ENCODE data around the gene ARL4A.

The ARL4A gene

DNA sequence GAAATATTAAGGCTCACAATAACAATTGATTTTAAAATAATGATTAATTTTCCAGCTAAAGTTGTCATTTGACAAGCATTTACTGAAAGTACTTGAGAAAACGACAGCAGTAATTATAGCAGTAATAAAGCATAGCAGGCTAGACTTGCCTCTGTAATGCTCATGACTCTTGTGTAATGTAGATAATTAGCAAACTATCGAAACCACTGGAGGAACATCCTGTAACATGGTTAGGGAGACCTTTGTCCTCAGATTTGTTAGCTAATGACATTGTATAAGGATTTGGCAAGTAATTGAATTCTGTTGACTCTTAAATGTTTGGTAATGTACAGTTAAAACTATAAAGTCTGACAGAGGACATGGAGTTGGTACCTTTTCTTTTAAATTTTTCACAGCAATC, 24.8 kb downstream of the ARL4A start:
- no peak for TF ChIP-seq POLR2AphosphoS5 (IDR thresholded peaks at IDR 0.05; ENCODE audit: low read depth, low read length)
- TF ChIP-seq PAX5 (IDR thresholded peaks at IDR 0.05; ENCODE audit: insufficient read depth, low read length, severe bottlenecking), result no peak
- no peak for TF ChIP-seq POU2F2 (IDR thresholded peaks at IDR 0.05; ENCODE audit: low read depth, low read length)
- no peak for TF ChIP-seq POLR2A (IDR thresholded peaks at IDR 0.05; ENCODE audit: low read depth, low read length)
- no peak for TF ChIP-seq SPI1 (IDR thresholded peaks at IDR 0.05; ENCODE audit: low read depth, low read length)
- TF ChIP-seq TAF1 (IDR thresholded peaks at IDR 0.05; ENCODE audit: low read depth, low read length), result no peak
- DNase-seq (ENCODE audit: insufficient read length, low spot score), result no peak
- FAIRE-seq, result no peak

DNA sequence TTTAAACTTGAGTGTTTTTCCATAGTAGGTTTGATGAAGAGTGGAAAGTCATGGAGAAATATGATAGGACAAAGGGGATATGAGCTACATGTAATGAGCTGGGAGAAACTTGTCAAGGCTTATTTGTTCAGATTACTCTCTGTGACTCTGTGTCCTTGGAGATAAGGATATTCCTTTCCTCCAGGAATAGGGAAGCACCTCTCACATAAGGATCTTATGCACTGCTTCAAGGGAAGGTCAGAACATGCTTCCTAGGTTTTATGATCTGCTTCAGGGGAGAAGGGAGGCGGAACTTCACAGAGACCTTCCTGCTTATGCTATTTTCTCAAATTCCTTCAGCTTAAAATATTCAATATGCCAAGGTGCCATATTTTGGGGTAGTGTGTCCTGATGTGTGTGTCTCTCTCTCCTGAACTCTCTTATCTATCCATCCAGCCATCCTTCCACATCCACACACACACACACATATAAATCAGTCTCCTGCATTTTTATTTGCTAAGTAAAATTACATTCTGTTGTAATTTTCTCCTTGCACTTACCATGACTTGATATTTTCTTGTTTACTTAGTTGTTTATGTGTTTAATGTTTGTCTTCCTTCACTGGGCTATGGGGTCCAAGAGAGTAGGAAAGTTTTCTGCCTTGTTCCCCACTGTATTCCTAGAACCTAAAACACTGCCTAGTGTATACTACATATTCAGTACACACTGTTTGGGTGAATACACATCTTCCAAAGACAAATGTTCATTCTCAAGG, 26.4 kb downstream of the ARL4A start:
- FAIRE-seq (no peak), DNase-seq (ENCODE audit: insufficient read length, low spot score) (no peak)
- TF ChIP-seq POU2F2 (IDR thresholded peaks at IDR 0.05; ENCODE audit: low read depth, low read length) (no peak), TAF1 (IDR thresholded peaks at IDR 0.05; ENCODE audit: low read depth, low read length) (no peak), PAX5 (IDR thresholded peaks at IDR 0.05; ENCODE audit: insufficient read depth, low read length, severe bottlenecking) (no peak), POLR2AphosphoS5 (IDR thresholded peaks at IDR 0.05; ENCODE audit: low read depth, low read length) (no peak), SPI1 (IDR thresholded peaks at IDR 0.05; ENCODE audit: low read depth, low read length) (no peak), POLR2A (IDR thresholded peaks at IDR 0.05; ENCODE audit: low read depth, low read length) (no peak)

DNA sequence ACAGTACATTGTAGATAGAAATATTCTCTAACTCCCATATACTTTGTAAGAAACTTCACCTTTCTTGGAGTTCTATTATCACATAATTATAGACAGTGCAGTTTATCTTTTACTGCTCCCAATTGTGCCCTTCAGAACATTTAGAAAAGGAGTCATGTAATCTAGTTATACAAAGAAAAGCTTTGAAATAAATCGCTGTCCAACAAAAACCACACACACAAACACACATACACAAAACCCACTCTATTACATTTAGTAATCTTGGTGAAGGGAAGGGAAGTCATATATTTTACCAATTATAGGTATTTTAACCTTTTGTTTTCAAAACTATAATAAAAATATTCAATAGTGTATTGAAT, 26.9 kb downstream of the ARL4A start:
- DNase-seq (ENCODE audit: insufficient read length, low spot score) (no peak), FAIRE-seq (no peak)
- TF ChIP-seq TAF1 (IDR thresholded peaks at IDR 0.05; ENCODE audit: low read depth, low read length), result no peak
- TF ChIP-seq POLR2A (IDR thresholded peaks at IDR 0.05; ENCODE audit: low read depth, low read length), result no peak

DNA sequence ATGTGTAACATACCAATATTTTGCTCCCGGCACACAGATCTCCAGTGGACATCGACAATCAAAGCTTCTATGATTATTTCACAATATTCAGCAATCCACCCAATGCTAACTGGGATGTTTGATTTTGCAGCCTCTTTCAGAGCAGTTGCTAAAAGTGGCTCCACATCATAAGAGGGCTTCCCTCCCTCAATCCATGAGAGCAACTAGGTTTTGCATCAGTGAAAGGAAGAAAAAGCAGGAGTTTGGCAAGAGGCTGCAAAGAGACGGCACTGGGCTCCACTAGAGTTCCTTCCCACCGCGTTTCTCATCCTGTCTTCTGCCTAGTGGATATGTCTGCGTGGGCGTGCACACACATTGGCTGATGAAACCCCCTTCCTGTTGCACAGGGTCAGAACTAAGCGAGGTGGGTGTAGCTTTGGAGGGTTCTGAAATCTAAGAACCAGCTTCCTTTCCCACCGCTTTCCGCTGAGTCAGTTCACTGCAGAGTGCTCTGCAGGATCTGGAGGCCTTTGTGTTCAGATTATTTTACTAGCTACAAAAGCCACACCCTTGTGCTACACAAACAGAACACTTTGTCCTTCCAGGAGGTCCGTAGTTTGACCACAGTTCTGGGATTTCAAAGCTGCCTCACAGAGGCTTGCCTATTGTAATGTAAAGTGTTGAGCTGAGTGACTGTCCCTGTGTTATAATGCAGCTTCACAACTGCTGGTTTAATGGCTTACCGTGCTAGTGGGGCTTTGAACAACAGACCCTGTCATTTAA, 28.1 kb downstream of the ARL4A start:
- DNase-seq (ENCODE audit: insufficient read length, low spot score), result no peak
- no peak for FAIRE-seq

DNA sequence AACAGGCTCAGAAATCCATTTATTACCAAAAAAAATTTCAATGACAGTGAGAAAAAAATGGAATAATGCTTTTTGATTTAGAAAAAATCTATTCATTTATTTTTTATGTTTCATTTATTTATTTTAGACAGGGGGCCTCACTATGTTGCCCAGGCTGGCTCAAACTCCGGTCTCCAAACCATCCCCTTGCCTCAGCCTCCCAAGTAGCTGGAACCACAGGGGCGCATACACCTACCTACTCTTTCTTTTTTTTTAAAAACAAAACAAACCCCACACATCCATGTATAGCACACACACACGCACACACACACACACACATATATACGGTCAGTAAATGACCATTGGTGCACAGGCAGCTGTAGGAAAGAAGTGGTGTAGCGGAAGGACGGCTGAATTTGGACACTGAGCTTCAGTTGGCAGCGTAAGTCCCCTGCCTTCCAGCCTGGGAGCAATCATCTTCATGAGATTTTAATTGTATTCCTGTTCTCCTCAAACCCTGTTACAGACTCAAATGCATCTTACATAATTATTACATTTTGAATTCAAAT, 28.8 kb downstream of the ARL4A start:
- TF ChIP-seq TAF1 (IDR thresholded peaks at IDR 0.05; ENCODE audit: low read depth, low read length) (no peak), POLR2AphosphoS5 (IDR thresholded peaks at IDR 0.05; ENCODE audit: low read depth, low read length) (no peak), POU2F2 (IDR thresholded peaks at IDR 0.05; ENCODE audit: low read depth, low read length) (no peak), POLR2A (IDR thresholded peaks at IDR 0.05; ENCODE audit: low read depth, low read length) (no peak), PAX5 (IDR thresholded peaks at IDR 0.05; ENCODE audit: insufficient read depth, low read length, severe bottlenecking) (no peak), SPI1 (IDR thresholded peaks at IDR 0.05; ENCODE audit: low read depth, low read length) (no peak)
- no peak for FAIRE-seq
- DNase-seq (ENCODE audit: insufficient read length, low spot score), result no peak

More for the DNA sequence above, 28.1 kb downstream of the ARL4A start:
- no peak for TF ChIP-seq PAX5 (IDR thresholded peaks at IDR 0.05; ENCODE audit: insufficient read depth, low read length, severe bottlenecking)
- no peak for TF ChIP-seq SPI1 (IDR thresholded peaks at IDR 0.05; ENCODE audit: low read depth, low read length)
- no peak for TF ChIP-seq TAF1 (IDR thresholded peaks at IDR 0.05; ENCODE audit: low read depth, low read length)
- TF ChIP-seq POLR2A (IDR thresholded peaks at IDR 0.05; ENCODE audit: low read depth, low read length), result no peak
- no peak for TF ChIP-seq POU2F2 (IDR thresholded peaks at IDR 0.05; ENCODE audit: low read depth, low read length)
- TF ChIP-seq POLR2AphosphoS5 (IDR thresholded peaks at IDR 0.05; ENCODE audit: low read depth, low read length), result no peak

DNA sequence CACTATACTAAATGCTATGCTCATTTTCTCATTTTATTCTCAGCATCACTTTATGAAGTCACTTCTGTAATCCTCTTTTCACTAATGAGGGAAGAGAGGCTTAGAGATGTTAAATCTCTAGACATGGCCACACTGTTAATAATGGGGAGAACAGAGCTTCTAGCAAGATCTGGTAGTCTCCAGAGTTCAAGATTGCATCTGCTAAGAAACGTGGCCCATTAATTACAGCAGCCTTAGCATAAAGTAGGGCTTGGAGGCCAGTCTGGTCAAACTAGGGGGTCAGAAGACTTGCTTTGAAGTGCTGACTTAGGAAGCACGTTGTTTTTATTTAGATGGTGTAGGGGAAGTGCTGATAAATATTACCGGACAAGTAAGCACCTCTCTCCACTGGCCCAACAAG, 29.3 kb downstream of the ARL4A start:
- FAIRE-seq, result no peak
- no peak for DNase-seq (ENCODE audit: insufficient read length, low spot score)
- TF ChIP-seq POLR2AphosphoS5 (IDR thresholded peaks at IDR 0.05; ENCODE audit: low read depth, low read length) (no peak), POU2F2 (IDR thresholded peaks at IDR 0.05; ENCODE audit: low read depth, low read length) (no peak), TAF1 (IDR thresholded peaks at IDR 0.05; ENCODE audit: low read depth, low read length) (no peak), SPI1 (IDR thresholded peaks at IDR 0.05; ENCODE audit: low read depth, low read length) (no peak), PAX5 (IDR thresholded peaks at IDR 0.05; ENCODE audit: insufficient read depth, low read length, severe bottlenecking) (no peak), POLR2A (IDR thresholded peaks at IDR 0.05; ENCODE audit: low read depth, low read length) (no peak)

DNA sequence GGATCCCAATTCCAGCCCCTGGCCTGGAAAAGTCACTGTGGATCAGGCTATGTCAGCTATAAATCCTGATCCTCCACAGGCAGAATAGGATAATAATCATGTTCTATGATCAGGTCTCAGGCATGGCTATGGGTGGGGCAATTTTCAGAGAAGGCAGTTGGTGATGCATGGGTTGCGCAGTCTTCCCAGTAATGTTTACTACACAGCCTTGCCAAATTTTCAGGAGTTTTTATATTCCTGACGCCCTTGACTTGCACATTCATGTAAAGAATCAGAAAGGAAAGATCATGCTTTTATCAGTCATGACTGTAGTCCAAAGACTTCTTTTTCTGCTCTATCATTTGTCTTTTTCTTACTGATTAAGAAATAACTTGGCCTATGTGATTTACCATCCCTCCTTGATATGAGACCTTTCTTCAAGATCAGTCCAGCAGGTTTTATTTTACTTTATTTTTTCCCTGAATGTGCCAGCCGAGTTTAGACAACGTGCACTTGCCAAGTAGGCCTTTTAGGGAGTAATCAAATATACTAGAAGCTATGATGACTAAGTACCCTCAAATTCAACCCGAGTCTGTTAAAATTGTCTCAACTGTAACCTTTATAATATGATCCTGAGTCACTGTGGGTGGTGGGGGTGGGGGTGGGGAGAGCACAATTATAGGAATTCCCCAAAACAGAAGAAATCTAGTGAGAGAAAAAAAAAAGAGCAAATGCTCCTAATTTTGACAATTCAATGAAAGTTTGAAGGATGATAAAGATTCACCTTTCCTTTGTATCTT, 31.9 kb downstream of the ARL4A start:
- FAIRE-seq (no peak), DNase-seq (ENCODE audit: insufficient read length, low spot score) (no peak)

DNA sequence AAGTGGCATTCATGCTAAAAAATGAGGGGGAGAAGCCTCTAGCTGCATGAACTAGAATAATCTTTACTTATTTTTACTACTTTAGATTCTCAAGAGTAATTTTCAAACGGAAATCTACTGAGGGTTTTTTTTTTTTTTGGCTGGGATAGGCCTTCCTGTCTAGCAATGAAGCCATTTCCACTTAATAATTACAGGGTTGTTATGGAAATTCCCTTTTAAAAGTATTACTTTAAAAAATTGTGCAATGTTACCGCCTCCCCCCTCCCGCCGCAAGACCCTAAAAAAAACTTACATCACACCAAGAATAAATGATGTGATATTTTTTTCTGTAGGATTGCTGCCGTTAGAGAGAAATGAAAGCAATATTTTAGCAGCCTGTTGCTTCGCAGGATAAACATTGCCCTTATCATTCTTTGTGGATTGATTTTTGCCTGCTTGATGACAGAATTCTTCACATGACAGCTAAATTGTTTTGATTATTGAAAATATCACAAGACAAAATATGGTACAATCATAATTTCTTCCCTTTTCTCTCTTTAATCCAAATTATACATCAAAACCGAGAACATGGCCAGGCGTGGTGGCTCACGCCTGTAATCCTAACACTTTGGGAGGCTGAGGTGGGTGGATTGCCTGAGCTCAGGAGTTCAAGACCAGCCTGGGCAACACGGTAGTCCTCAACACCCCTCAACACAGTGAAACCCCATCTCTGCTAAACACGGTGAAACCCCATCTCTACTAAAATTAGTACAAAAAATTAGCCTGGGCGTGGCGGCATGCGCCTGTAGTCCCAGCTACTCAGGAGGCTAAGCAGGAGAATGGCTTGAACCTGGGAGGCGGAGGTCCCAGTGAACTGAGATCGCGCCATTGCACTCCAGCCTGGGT, 32.8 kb downstream of the ARL4A start:
- FAIRE-seq (no peak), DNase-seq (ENCODE audit: insufficient read length, low spot score) (no peak)
- TF ChIP-seq SPI1 (IDR thresholded peaks at IDR 0.05; ENCODE audit: low read depth, low read length) (no peak), TAF1 (IDR thresholded peaks at IDR 0.05; ENCODE audit: low read depth, low read length) (no peak), PAX5 (IDR thresholded peaks at IDR 0.05; ENCODE audit: insufficient read depth, low read length, severe bottlenecking) (no peak), POLR2A (IDR thresholded peaks at IDR 0.05; ENCODE audit: low read depth, low read length) (no peak), POU2F2 (IDR thresholded peaks at IDR 0.05; ENCODE audit: low read depth, low read length) (no peak)

More for the DNA sequence above, 31.9 kb downstream of the ARL4A start:
- TF ChIP-seq PAX5 (IDR thresholded peaks at IDR 0.05; ENCODE audit: insufficient read depth, low read length, severe bottlenecking) (no peak), POLR2A (IDR thresholded peaks at IDR 0.05; ENCODE audit: low read depth, low read length) (no peak), TAF1 (IDR thresholded peaks at IDR 0.05; ENCODE audit: low read depth, low read length) (no peak), SPI1 (IDR thresholded peaks at IDR 0.05; ENCODE audit: low read depth, low read length) (no peak), POU2F2 (IDR thresholded peaks at IDR 0.05; ENCODE audit: low read depth, low read length) (no peak), POLR2AphosphoS5 (IDR thresholded peaks at IDR 0.05; ENCODE audit: low read depth, low read length) (no peak)

Data from GM12891 (cell line).